OCI-LY3 (cell line): ENCODE results near the gene WWTR1.

Experiments
- H2AFZ ChIP-seq: fragments of 200-600, 300-600 bp; shearing (Covaris generic); 2 replicates; pipeline ENCODE4 v1.6.0; 2014; ENCODE audit warnings: antibody characterized with exemption, low read depth, low read length
- H3K27ac ChIP-seq: fragments of 200-600, 300-600 bp; sonication (generic); 2 replicates; pipeline ENCODE4 v1.5.1; 2014; ENCODE audit warnings: mild to moderate bottlenecking, low read length, moderate library complexity, mixed read lengths
- H3K27me3 ChIP-seq: fragments of 200-600, 300-600 bp; sonication (generic); 2 replicates; pipeline ENCODE4 v1.6.1; 2014; ENCODE audit warnings: low read depth, low read length, mixed read lengths
- H3K36me3 ChIP-seq: fragments of 200-600, 300-600 bp; sonication (generic); replicated peaks from 2 replicates; pipeline ENCODE3; 2014; ENCODE audit warnings: low read depth, low read length, mixed read lengths
- H3K4me1 ChIP-seq: fragments of 300-600, 200-600 bp; sonication (generic); 2 replicates; pipeline ENCODE4 v1.6.1; 2014; ENCODE audit warnings: low read length, mixed read lengths
- H3K4me2 ChIP-seq: fragments of 200-600, 300-600 bp; sonication (generic); 2 replicates; pipeline ENCODE4 v1.6.1; 2014; ENCODE audit warnings: low read length, mixed read lengths
- H3K4me3 ChIP-seq: fragments of 300-600, 200-600 bp; sonication (generic); 2 replicates; pipeline ENCODE4 v1.5.1; 2014; ENCODE audit warnings: antibody characterized with exemption, mild to moderate bottlenecking, low read length, moderate library complexity
- H3K79me2 ChIP-seq: fragments of 300-600, 200-600 bp; shearing (Covaris generic); 2 replicates; pipeline ENCODE4 v1.6.1; 2014; ENCODE audit warnings: mild to moderate bottlenecking, low read length, mixed read lengths
- H3K9ac ChIP-seq: fragments of 300-600, 200-600 bp; shearing (Covaris generic); 2 replicates; pipeline ENCODE4 v1.6.0; 2014; ENCODE audit warnings: mild to moderate bottlenecking, low read length, moderate library complexity
- H3K9me3 ChIP-seq: fragments of 200-600, 300-600 bp; shearing (Covaris generic); 2 replicates; pipeline ENCODE4 v1.6.1; 2014; ENCODE audit warnings: low read length, mixed read lengths; ENCODE audit not compliant: insufficient read depth
- H4K20me1 ChIP-seq: fragments of 200-600, 300-600 bp; sonication (generic); 2 replicates; pipeline ENCODE4 v1.6.1; 2016; ENCODE audit warnings: low read length, mixed read lengths; ENCODE audit not compliant: insufficient read depth
- EZH2phosphoT487 ChIP-seq: fragments of 200-600 bp; shearing (Covaris generic); IDR thresholded peaks from 2 replicates; pipeline ENCODE4 v1.6.1; 2018; ENCODE audit warnings: antibody characterized with exemption, mixed run types, low read depth
- TF ChIP-seq, protein P1 (sequence below): fragments of 200-600, 300-600 bp; sonication (generic); IDR thresholded peaks from 2 replicates; pipeline ENCODE4 v1.5.1; 2014; ENCODE audit warnings: antibody characterized with exemption, low read length, low read depth

WWTR1 gene

DNA sequence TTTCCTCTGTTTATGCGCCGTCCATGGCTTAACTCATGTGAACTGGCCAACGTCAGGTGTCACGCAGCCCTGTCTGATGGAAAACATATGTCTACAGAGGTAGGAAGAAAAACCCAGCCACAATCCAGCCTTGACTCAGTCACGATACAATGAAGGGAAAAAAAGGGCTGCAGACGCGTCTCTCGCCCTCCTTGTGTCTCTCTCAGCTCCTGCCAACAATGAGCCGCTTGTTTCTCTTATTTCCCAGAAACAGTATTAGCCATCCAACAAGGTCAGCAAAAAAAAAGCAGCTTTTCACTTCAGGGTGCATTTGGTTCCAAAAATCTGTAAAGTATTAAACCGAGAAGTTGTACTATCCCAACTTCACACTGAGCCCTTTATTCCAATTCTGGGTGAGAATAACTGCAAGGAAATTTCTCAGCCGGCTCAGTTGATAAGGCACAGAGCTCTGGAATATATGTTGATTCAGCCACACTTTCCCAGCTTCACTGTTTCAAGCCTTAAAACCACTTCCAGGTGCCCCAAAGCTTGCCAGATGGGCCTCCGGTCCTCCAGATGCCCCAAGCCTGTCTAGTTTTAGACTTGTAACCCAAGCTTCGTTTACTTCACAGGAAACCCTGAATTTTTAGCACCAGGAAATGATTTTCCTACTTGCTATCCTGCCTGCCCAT is 103.9 kb downstream of the WWTR1 start:
- Histone ChIP-seq H2AFZ (no peak overlapping the region), H3K9me3 (no peaks in the 10 kb centered on the region), H3K27ac (no peak overlapping the region), H3K4me1 (no peaks in the 10 kb centered on the region), H3K4me3 (no peak overlapping the region), H3K27me3 (peaks cover 11% of the 10 kb centered on the region; the same call in 1 of the 2 replicates), H3K79me2 (no peaks in the 10 kb centered on the region), H3K9ac (no peak overlapping the region), H3K36me3 (no peaks in the 10 kb centered on the region), H3K4me2 (no peak overlapping the region), H4K20me1 (no peaks in the 10 kb centered on the region)
- TF ChIP-seq, protein P1, sequence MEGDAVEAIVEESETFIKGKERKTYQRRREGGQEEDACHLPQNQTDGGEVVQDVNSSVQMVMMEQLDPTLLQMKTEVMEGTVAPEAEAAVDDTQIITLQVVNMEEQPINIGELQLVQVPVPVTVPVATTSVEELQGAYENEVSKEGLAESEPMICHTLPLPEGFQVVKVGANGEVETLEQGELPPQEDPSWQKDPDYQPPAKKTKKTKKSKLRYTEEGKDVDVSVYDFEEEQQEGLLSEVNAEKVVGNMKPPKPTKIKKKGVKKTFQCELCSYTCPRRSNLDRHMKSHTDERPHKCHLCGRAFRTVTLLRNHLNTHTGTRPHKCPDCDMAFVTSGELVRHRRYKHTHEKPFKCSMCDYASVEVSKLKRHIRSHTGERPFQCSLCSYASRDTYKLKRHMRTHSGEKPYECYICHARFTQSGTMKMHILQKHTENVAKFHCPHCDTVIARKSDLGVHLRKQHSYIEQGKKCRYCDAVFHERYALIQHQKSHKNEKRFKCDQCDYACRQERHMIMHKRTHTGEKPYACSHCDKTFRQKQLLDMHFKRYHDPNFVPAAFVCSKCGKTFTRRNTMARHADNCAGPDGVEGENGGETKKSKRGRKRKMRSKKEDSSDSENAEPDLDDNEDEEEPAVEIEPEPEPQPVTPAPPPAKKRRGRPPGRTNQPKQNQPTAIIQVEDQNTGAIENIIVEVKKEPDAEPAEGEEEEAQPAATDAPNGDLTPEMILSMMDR = no peak
- TF ChIP-seq EZH2phosphoT487 = no peak

DNA sequence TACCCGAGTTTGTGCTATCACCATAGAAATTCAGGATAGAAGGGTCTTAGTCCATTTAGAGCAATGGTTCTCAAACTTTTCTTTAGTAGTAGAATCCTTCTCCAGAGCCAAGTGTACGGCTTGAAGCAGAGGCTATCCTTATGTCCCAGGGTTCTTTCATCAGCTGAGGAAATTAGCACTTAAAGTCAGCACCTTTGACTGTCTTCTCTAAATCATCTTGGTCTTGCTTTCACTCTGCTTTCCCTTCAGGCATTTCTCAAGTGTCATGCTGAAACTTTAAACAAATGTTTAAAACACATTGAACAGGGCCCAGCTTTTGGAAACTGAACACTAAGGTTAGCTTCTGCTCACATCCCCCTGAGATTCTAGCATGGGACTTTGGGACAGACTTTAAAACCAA is 105.1 kb downstream of the WWTR1 start:
- Histone ChIP-seq H3K36me3 (no peaks in the 10 kb centered on the region), H3K27me3 (peaks cover 11% of the 10 kb centered on the region; the same call in 1 of the 2 replicates), H3K79me2 (no peaks in the 10 kb centered on the region), H3K4me3 (no peak overlapping the region), H3K9ac (no peak overlapping the region), H2AFZ (no peak overlapping the region), H3K4me2 (no peak overlapping the region), H4K20me1 (no peaks in the 10 kb centered on the region), H3K27ac (no peak overlapping the region), H3K9me3 (no peaks in the 10 kb centered on the region), H3K4me1 (no peaks in the 10 kb centered on the region)
- TF ChIP-seq EZH2phosphoT487 = no peak
- TF ChIP-seq, protein P1 = no peak

DNA sequence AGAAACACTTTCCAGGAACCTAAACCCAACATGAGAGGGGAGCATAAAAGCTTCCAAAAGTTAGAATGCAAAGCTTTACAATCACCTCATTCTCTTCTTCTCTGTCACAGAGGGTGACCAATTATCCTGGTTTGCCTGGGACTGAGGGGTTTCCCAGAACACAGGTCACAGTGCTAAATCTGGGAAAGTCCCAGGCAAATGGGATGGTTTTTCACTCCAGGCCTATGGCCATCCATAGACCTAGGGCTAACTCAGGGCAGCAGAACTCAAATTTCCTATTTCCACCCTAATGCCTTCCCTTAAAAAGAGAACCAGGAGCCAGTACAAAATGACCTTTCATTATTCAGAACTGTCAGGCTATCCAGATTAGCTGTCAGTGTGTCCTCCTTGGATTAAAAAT is 106.3 kb downstream of the WWTR1 start:
- no peak overlapping the region for H3K4me3 ChIP-seq
- no peaks in the 10 kb centered on the region for H3K36me3 ChIP-seq
- no peak overlapping the region for H3K4me2 ChIP-seq
- no peaks in the 10 kb centered on the region for H3K79me2 ChIP-seq
- no peak overlapping the region for H2AFZ ChIP-seq
- H3K9ac ChIP-seq = no peak overlapping the region
- no peak overlapping the region for H3K27ac ChIP-seq
- peaks cover 11% of the 10 kb centered on the region; the same call in 1 of the 2 replicates for H3K27me3 ChIP-seq
- no peaks in the 10 kb centered on the region for H3K4me1 ChIP-seq
- H4K20me1 ChIP-seq = no peaks in the 10 kb centered on the region
- no peaks in the 10 kb centered on the region for H3K9me3 ChIP-seq
- TF ChIP-seq, protein P1 = no peak
- TF ChIP-seq EZH2phosphoT487 = no peak

DNA sequence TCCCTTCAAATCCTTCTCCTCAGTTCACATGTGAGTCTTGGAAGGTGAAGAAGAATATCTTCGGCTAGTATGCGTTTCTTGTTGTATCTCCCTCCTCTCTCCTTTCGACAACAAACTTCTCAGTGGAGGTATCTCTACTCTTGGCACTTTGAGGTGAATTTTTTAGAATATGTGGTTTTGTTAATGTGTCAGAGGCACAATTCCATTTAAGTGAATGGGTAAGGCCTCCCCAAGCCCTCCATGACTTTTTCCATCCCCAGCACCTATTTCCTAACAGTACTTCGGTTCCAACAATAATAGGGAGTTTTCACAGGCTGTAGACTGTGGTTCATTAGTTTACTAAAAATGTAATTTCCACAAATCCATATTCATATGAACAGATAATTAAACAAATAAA is 109.2 kb downstream of the WWTR1 start:
- H3K4me2 ChIP-seq = no peak overlapping the region
- H3K4me1 ChIP-seq = no peaks in the 10 kb centered on the region
- no peak overlapping the region for H3K4me3 ChIP-seq
- no peaks in the 10 kb centered on the region for H3K79me2 ChIP-seq
- H3K27me3 ChIP-seq = peaks cover 8% of the 10 kb centered on the region; the same call in 1 of the 2 replicates
- H4K20me1 ChIP-seq = no peaks in the 10 kb centered on the region
- TF ChIP-seq EZH2phosphoT487 = no peak
- TF ChIP-seq, protein P1 = no peak
- H3K36me3 ChIP-seq = no peaks in the 10 kb centered on the region
- no peak overlapping the region for H2AFZ ChIP-seq
- no peaks in the 10 kb centered on the region for H3K9me3 ChIP-seq
- H3K9ac ChIP-seq = no peak overlapping the region
- no peak overlapping the region for H3K27ac ChIP-seq
